SK-N-SH (cell line): Measurements from ENCODE around the gene KRT14. TPM values are rescaled to one million over a fixed set of nuclear protein-coding genes. Genes with fewer than 3 reads are reported as not detected.

Source experiments
- CTCF ChIA-PET: fragments of 300-600, 350-600 bp; formaldehyde crosslinking; extraction: SDS; loops from one replicate; lab custom pipeline; 2021; lab: Yijun Ruan, JAX
- POLR2A ChIA-PET: fragments of 350-600 bp; sonication (Branson Sonifier 250); formaldehyde crosslinking; extraction: SDS; loops from one replicate; lab custom pipeline; 2020; ENCODE audit warnings: antibody characterized with exemption, inconsistent platforms; lab: Yijun Ruan, JAX
- DNase-seq: peaks from one replicate; pipeline ENCODE4 v3.0.0; 2012
- H2AFZ ChIP-seq: fragments of 200-600 bp; sonication (generic); 2 replicates; pipeline ENCODE4 v1.8.1; 2016; ENCODE audit warnings: antibody characterized with exemption, mild to moderate bottlenecking, low read depth
- H3F3A ChIP-seq: fragments of 200-600 bp; sonication (generic); replicated peaks from 2 replicates; pipeline ENCODE3; 2016; ENCODE audit warnings: antibody characterized with exemption, mild to moderate bottlenecking; ENCODE audit not compliant: insufficient read depth
- H3K27ac ChIP-seq, 2 experiments: fragments of 200-500 bp in 1 of 2; fragments of 200-600 bp in 1 of 2; sonication (Bioruptor generic) in 1 of 2; sonication (generic), shearing (Covaris generic) in 1 of 2; 2 replicates each; pipeline versions ENCODE4 v1.5.1 to v1.6.1; 2014 to 2016; ENCODE audit warnings: low read depth in 2 of 2, inconsistent platforms in 1 of 2, low read length in 1 of 2, mild to moderate bottlenecking in 1 of 2, mixed read lengths in 1 of 2
- H3K27me3 ChIP-seq: fragments of 200-600 bp; sonication (generic), shearing (Covaris generic); 2 replicates; pipeline ENCODE4 v1.6.1; 2016; ENCODE audit warnings: mixed run types; ENCODE audit not compliant: insufficient read depth
- H3K36me3 ChIP-seq, 2 experiments: fragments of 200-500 bp in 1 of 2; fragments of 200-600 bp in 1 of 2; sonication (Bioruptor generic) in 1 of 2; sonication (generic) in 1 of 2; replicated peaks in 1 of 2; 2 replicates each; pipeline versions ENCODE3 to v1.5.1; 2014 to 2016; ENCODE audit warnings: low read length in 1 of 2, mild to moderate bottlenecking in 1 of 2; ENCODE audit not compliant: insufficient read depth in 2 of 2, control insufficient read depth in 1 of 2
- H3K4me1 ChIP-seq, 2 experiments: fragments of 200-500 bp in 1 of 2; fragments of 200-600 bp in 1 of 2; sonication (Bioruptor generic) in 1 of 2; sonication (generic), shearing (Covaris generic) in 1 of 2; 2 replicates each; pipeline versions ENCODE4 v1.5.1 to v1.6.1; 2014 to 2016; ENCODE audit warnings: low read depth in 1 of 2, low read length in 1 of 2, mixed run types in 1 of 2; ENCODE audit not compliant: insufficient read depth in 2 of 2, control insufficient read depth in 1 of 2
- H3K4me2 ChIP-seq: fragments of 200-600 bp; sonication (generic), shearing (Covaris generic); 2 replicates; pipeline ENCODE4 v1.6.1; 2017; ENCODE audit warnings: mixed run types
- H3K4me3 ChIP-seq, 2 experiments: fragments of 200-500 bp in 1 of 2; fragments of 200-600 bp in 1 of 2; sonication (Bioruptor generic) in 1 of 2; sonication (generic), shearing (Covaris generic) in 1 of 2; 2 replicates each; pipeline versions ENCODE4 v1.5.1 to v1.8.1; 2014 to 2016; ENCODE audit warnings: low read depth in 2 of 2, inconsistent platforms in 1 of 2, low read length in 1 of 2, mild to moderate bottlenecking in 1 of 2, mixed read lengths in 1 of 2, moderate library complexity in 1 of 2
- H3K79me2 ChIP-seq: fragments of 200-600 bp; sonication (generic); 2 replicates; pipeline ENCODE4 v1.8.1; 2017; ENCODE audit warnings: mild to moderate bottlenecking; ENCODE audit not compliant: insufficient read depth
- H3K9ac ChIP-seq: fragments of 200-600 bp; sonication (generic); 2 replicates; pipeline ENCODE4 v1.6.1; 2017; ENCODE audit warnings: mixed run types
- H3K9me2 ChIP-seq: fragments of 200-600 bp; sonication (generic); 2 replicates; pipeline ENCODE4 v1.6.1; 2017; ENCODE audit warnings: mixed run types
- H3K9me3 ChIP-seq: fragments of 200-600 bp; sonication (generic); 2 replicates; pipeline ENCODE4 v1.6.1; 2017; ENCODE audit warnings: mixed run types, mild to moderate bottlenecking, moderate library complexity
- H4K20me1 ChIP-seq: fragments of 200-600 bp; sonication (generic); 2 replicates; pipeline ENCODE4 v1.6.1; 2017; ENCODE audit warnings: mild to moderate bottlenecking, mixed run types; ENCODE audit not compliant: insufficient read depth
- CHD2 ChIP-seq: fragments of 150-350 bp; IDR thresholded peaks from 2 replicates; pipeline ENCODE4 v1.6.1; 2018; ENCODE audit warnings: low read length; ENCODE audit not compliant: partially characterized antibody
- ELF1 ChIP-seq: IDR thresholded peaks from 2 replicates; pipeline ENCODE4 v1.4.0; 2012
- EP300 ChIP-seq, 2 experiments: IDR thresholded peaks; 2 replicates each; pipeline versions ENCODE4 v1.4.0 to v1.6.1; 2012; ENCODE audit warnings: borderline replicate concordance in 1 of 2, low read depth in 1 of 2, low read length in 1 of 2
- EZH2phosphoT487 ChIP-seq: fragments of 200-600 bp; sonication (generic); IDR thresholded peaks from 2 replicates; pipeline ENCODE4 v1.6.1; 2017; ENCODE audit warnings: low read depth, mixed run types, mild to moderate bottlenecking, antibody characterized with exemption, moderate library complexity, borderline replicate concordance
- FOSL2 ChIP-seq: IDR thresholded peaks from 2 replicates; pipeline ENCODE4 v1.4.0; 2012; ENCODE audit warnings: low read depth, mild to moderate bottlenecking, moderate library complexity, borderline replicate concordance
- FOXJ3 ChIP-seq: sonication (generic); formaldehyde crosslinking; IDR thresholded peaks from 2 replicates; pipeline ENCODE4 v1.5.1; 2020; ENCODE audit warnings: mild to moderate bottlenecking, missing genetic modification reagents
- FOXM1 ChIP-seq: IDR thresholded peaks from 2 replicates; pipeline ENCODE4 v1.4.0; 2012; ENCODE audit warnings: low read depth, mild to moderate bottlenecking
- GATA2 ChIP-seq: sonication (generic); formaldehyde crosslinking; IDR thresholded peaks from 2 replicates; pipeline ENCODE4 v1.5.0; 2020; ENCODE audit warnings: mild to moderate bottlenecking, missing genetic modification reagents
- MXI1 ChIP-seq: IDR thresholded peaks from 2 replicates; pipeline ENCODE4 v1.6.1; 2012; ENCODE audit warnings: mild to moderate bottlenecking, low read depth, low read length, improper control_type of control experiment
- POLR2AphosphoS5 ChIP-seq: IDR thresholded peaks from 2 replicates; pipeline ENCODE4 v1.6.1; 2012; ENCODE audit warnings: low read depth, low read length
- RCOR1 ChIP-seq: fragments of 150-350 bp; IDR thresholded peaks from 2 replicates; pipeline ENCODE4 v1.6.1; 2017; ENCODE audit warnings: antibody characterized with exemption, low read length
- SIN3A ChIP-seq: IDR thresholded peaks from 2 replicates; pipeline ENCODE4 v1.6.1; 2012; ENCODE audit warnings: low read depth, mild to moderate bottlenecking, low read length, moderate library complexity, borderline replicate concordance
- TEAD4 ChIP-seq: IDR thresholded peaks from 2 replicates; pipeline ENCODE4 v1.4.0; 2012; ENCODE audit warnings: mild to moderate bottlenecking, borderline replicate concordance; ENCODE audit not compliant: insufficient read depth
- WGBS: methylation state at CpG from one replicate; pipeline ENCODE4 v1.1.6; 2017; ENCODE audit warnings: low lambda C conversion rate; 5-methylcytosine and 5-hydroxymethylcytosine counted together
- polyA plus RNA-seq, 3 experiments: library from polyadenylated mRNA; depleted of rRNA; stranded (reverse); fragments of >200 nt; gene quantifications; 2 replicates each; pipeline ENCODE4 v1.2.3, GENCODE V29; 2012
- TF ChIP-seq, protein P1 (sequence below): fragments of 150-350 bp; IDR thresholded peaks from 2 replicates; pipeline ENCODE4 v1.6.1; 2016; ENCODE audit warnings: mild to moderate bottlenecking, low read depth, low read length
- TF ChIP-seq, protein P2 (sequence below): fragments of 200-600 bp; sonication (generic); IDR thresholded peaks from 2 replicates; pipeline ENCODE4 v1.6.1; 2017; ENCODE audit warnings: antibody characterized with exemption, mild to moderate bottlenecking, moderate library complexity

The KRT14 gene
- polyA plus RNA-seq, 1 of the 3 experiments (the other 2 are of a cell fraction) = not detected

DNA sequence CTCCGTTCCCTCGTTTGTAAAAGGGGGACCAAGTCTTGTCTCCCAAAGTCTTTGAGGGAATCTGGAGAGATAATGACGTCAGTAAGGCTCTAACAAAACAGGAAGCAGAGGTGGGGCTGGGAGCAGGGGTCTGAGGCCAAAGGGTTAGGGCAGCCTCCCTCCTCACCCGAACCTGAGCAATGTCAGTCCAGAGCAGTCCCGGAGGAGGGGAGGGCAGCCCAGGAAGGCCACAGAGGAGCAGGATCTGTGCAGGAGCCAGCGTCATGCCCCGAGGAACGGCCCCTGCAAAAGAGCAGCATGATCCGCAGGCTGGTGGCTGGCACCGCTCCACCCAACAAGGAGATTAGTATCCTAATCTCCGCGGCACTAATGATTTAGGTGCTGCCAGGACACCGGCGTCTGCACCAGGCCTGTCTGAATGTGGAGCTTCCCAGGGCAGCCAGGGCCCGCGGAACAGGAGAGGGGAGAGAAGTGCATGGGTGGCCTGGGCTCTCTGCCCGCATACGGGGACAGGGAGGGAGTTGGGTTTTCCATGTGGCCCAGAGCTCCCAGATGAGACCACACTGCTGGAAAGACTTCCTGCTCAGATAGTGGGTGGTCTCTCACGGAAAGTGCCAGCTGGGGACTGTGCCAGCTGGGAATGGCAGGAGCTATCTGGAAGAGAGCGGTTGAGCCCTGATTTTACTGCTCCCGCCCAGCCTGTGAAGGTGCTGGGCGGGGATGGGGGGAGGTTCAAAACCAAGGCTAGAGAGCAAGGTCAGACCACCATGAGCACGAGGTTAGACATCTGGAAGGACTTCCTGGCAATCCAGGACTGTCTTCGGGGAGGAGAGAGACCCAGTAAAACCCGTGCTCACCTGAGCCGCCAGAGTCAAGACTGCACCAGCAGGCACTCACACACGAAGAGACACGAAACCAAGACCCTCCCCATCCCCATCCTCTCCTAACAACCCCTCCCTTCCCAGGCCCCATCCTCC, 48.7 kb upstream of the KRT14 start:
- DNase-seq = peak; percentile 90
- peak overlapping the region in 1 of 2 experiments; percentile 84; a peak in 2 of 4 replicates for H3K27ac ChIP-seq
- no peaks in the 10 kb centered on the region for H3K79me2 ChIP-seq
- H3F3A ChIP-seq = no peaks in the 10 kb centered on the region
- no peaks in the 10 kb centered on the region for H3K9me2 ChIP-seq
- H3K36me3 ChIP-seq = no peaks in the 10 kb centered on the region
- POLR2A ChIA-PET = interaction anchor here (1.1 to 1.2 kb wide), 4 partner anchors 53 to 114 kb away, joined by 3 to 6 read pairs (median 3); partner anchors contain the start of gene EIF1
- H4K20me1 ChIP-seq = no peaks in the 10 kb centered on the region
- WGBS = 48% methylated on average over 20 of the region's 28 CpGs
- TF ChIP-seq RCOR1 (peak; percentile 54; the same call in 1 of the 2 replicates), CHD2 (peak; percentile 65), ELF1 (no peak), MXI1 (peak; percentile 89), EP300 (IDR thresholded peaks at IDR 0.05; ENCODE audit: borderline replicate concordance in 1 of 2, low read depth in 1 of 2, low read length in 1 of 2) (peak in 1 of 2 experiments; percentile 41; a peak in 1 of 4 replicates), FOSL2 (no peak), GATA2 (CRISPR knock-in tag) (peak; percentile 72), FOXJ3 (CRISPR knock-in tag) (0 out of 2 replicates have a peak, but pooled peaks have one; percentile 55)
- TF ChIP-seq, all 33 proteins: peak for 6
- H3K27me3 ChIP-seq = no peaks in the 10 kb centered on the region
- no peak overlapping the region for H3K9ac ChIP-seq
- peak overlapping the region; percentile 51; the same call in 1 of the 2 replicates for H2AFZ ChIP-seq
- H3K9me3 ChIP-seq = no peaks in the 10 kb centered on the region
- CTCF ChIA-PET = interaction anchor here (0.8 to 7.3 kb wide), 13 partner anchors 9 to 94 kb away, joined by 3 to 79 read pairs (median 4); partner anchors contain the start of gene EIF1
- H3K4me3 ChIP-seq = no peak overlapping the region
- H3K4me2 ChIP-seq = no peak overlapping the region
- H3K4me1 ChIP-seq = peaks cover 0 to 22% of the 10 kb centered on the region in 2 experiments; a peak in 2 of 4 replicates

DNA sequence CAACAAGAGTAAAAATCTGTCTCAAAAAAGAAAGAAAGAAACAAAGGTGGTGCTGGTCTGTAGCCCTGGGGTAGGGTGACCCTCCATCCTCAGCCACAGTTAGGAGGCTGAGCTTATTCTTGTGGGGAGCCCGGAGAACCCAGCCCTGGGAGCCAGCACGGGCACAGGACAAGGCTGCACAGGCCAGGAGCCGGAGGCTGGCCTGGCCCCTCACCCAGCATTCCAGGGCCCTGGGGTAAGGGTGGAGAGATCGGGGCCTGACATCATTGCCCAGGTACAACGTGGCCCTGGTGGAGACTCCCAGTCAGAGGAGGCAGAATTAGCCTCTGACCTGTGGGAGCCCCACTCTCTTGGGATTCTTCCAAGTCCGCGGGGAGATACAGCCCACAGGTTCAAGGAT, 47.9 kb upstream of the KRT14 start:
- no peaks in the 10 kb centered on the region for H3K27me3 ChIP-seq
- ChIA-PET POLR2A (no interaction called here), CTCF (interaction anchor here (1.0 to 7.3 kb wide), 5 partner anchors 8 to 84 kb away, joined by 3 to 79 read pairs (median 27); no protein-coding TSS in a partner anchor)
- no peaks in the 10 kb centered on the region for H3F3A ChIP-seq
- no peak overlapping the region for H3K4me3 ChIP-seq
- TF ChIP-seq, protein P1, sequence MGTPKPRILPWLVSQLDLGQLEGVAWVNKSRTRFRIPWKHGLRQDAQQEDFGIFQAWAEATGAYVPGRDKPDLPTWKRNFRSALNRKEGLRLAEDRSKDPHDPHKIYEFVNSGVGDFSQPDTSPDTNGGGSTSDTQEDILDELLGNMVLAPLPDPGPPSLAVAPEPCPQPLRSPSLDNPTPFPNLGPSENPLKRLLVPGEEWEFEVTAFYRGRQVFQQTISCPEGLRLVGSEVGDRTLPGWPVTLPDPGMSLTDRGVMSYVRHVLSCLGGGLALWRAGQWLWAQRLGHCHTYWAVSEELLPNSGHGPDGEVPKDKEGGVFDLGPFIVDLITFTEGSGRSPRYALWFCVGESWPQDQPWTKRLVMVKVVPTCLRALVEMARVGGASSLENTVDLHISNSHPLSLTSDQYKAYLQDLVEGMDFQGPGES = no peak
- TF ChIP-seq EP300 (IDR thresholded peaks at IDR 0.05; ENCODE audit: borderline replicate concordance in 1 of 2, low read depth in 1 of 2, low read length in 1 of 2) = no peak
- no peak for TF ChIP-seq TEAD4
- no peak for TF ChIP-seq FOXM1
- TF ChIP-seq EZH2phosphoT487 = no peak
- TF ChIP-seq SIN3A = no peak
- no peak for TF ChIP-seq POLR2AphosphoS5
- TF ChIP-seq, protein P2, sequence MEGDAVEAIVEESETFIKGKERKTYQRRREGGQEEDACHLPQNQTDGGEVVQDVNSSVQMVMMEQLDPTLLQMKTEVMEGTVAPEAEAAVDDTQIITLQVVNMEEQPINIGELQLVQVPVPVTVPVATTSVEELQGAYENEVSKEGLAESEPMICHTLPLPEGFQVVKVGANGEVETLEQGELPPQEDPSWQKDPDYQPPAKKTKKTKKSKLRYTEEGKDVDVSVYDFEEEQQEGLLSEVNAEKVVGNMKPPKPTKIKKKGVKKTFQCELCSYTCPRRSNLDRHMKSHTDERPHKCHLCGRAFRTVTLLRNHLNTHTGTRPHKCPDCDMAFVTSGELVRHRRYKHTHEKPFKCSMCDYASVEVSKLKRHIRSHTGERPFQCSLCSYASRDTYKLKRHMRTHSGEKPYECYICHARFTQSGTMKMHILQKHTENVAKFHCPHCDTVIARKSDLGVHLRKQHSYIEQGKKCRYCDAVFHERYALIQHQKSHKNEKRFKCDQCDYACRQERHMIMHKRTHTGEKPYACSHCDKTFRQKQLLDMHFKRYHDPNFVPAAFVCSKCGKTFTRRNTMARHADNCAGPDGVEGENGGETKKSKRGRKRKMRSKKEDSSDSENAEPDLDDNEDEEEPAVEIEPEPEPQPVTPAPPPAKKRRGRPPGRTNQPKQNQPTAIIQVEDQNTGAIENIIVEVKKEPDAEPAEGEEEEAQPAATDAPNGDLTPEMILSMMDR = no peak
- no peaks in the 10 kb centered on the region for H3K79me2 ChIP-seq
- peak overlapping the region in 1 of 2 experiments; percentile 84; a peak in 2 of 4 replicates for H3K27ac ChIP-seq
- H3K9me3 ChIP-seq = no peaks in the 10 kb centered on the region
- peaks cover 0 to 22% of the 10 kb centered on the region in 2 experiments; a peak in 2 of 4 replicates for H3K4me1 ChIP-seq
- H3K4me2 ChIP-seq = no peak overlapping the region
- DNase-seq = no peak
- H3K36me3 ChIP-seq = no peaks in the 10 kb centered on the region
- no peaks in the 10 kb centered on the region for H3K9me2 ChIP-seq
- H2AFZ ChIP-seq = no peak overlapping the region
- WGBS = 84% methylated on average over 5 of the region's 7 CpGs
- H3K9ac ChIP-seq = no peak overlapping the region
- no peaks in the 10 kb centered on the region for H4K20me1 ChIP-seq
